ENCODE data around the gene OR10H4. TPM values are rescaled to one million over a fixed set of nuclear protein-coding genes. Genes with fewer than 3 reads are reported as not detected.
"Not testable (repeated sequence)": the region's sequence is repeated elsewhere in the genome, so short reads cannot be mapped to it uniquely, and the experiment has no call there.

Gene OR10H4
- not detected for polyA plus RNA-seq (ENCODE audit: insufficient read length in 4 of 4)

DNA sequence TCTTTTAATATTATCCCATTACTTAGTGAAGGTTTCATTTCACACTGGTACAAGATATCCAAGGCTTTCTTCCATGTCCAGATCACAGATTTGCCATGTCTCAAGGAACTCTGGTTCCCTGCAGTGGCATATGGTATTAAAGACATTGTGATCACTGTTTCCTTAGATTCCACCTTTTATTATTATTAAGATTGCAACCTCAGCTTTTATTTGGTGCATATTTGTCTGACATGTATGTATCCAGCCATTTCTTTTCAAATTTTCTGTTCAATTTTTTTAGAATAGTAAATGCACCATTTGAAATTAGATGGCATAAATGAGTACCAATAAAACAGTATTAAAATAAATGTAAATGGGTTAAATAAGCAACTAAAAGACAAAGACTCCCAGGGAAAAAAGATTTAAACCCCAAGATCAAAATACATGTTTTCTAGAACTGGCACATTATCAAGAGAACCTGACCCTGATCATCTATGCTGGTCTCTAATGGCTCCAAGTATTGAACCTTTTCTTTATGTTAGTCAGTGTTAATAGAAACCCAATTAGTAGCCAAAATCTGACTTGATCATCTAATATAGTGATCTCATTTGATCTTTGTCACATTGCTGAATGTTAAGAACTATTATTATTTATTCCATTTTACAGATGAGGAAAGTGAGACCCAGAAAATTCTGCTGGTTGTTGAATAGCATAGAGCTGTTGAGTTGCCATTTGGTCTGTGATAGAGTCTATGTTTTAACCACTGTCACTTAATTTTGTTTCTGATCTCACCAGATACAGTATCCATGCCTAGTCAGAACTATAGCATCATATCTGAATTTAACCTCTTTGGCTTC lies at the start of gene OR10H4:
OR10H4 (plus strand) TSS at position 786 of the 836 bp plus-strand sequence; CDS start at position 786, 0 bp downstream.
- DNase-seq (ENCODE audit: low read depth in 4 of 4, low spot score in 3 of 4): no peak

DNA sequence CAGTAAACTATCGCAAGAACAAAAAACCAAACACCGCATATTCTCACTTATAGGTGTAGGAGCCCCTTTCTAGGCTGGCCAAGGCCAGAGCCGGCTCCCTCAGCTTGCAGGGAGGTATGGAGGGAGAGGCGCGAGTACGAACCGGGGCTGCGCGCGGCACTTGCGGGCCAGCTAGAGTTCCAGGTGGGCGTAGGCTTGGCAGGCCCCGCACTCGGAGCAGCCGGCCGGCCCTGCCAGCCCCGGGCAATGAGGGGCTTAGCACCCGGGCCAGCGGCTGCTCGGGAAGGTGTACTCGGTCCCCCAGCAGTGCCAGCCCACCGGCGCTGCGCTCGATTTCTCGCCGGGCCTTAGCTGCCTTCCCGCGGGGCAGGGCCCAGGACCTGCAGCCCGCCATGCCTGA lies 49.2 kb upstream of the OR10H4 start:
- DNase-seq (ENCODE audit: low read depth in 4 of 4, low spot score in 3 of 4): not testable (repeated sequence)

DNA sequence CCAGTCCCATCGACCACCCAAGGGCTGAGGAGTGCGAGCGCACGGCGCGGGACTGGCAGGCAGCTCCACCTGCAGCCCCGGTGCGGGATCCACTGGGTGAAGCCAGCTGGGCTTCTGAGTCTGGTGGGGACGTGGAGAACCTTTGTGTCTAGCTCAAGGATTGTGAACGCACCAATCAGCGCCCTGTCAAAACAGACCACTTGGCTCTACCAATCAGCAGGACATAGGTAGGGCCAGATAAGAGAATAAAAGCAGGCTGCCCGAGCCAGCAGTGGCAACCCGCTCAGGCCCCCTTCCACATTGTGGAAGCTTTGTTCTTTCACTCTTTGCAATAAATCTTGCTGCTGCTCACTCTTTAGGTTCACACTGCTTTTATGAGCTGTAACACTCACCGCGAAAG lies 48.8 kb upstream of the OR10H4 start:
- DNase-seq (ENCODE audit: low read depth in 4 of 4, low spot score in 3 of 4): not testable (repeated sequence)

DNA sequence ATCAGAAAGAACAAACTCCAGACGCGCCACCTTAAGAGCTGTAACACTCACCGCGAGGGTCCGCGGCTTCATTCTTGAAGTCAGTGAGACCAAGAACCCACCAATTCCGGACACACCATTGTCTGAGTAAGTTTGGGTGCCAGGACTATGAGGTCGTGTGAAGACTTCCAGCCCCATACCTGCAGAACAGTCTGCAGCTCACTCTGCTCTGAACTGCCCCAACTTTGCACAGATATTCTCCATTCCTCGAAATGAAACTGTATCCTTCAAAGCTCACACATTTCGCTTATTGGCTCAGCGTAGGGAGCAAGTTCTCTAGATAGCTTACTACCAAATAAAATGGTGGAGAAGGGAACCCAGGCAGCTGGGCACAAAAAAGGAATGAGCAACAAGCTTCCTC lies 48.3 kb upstream of the OR10H4 start:
- no peak for DNase-seq (ENCODE audit: low read depth in 4 of 4, low spot score in 3 of 4)

GRCh38 chr19:15902254-15902653 lies 46.6 kb upstream of the OR10H4 start:
- DNase-seq (ENCODE audit: low read depth in 4 of 4, low spot score in 3 of 4): no peak

GRCh38 chr19:15902898-15903297 lies 45.9 kb upstream of the OR10H4 start:
- DNase-seq (ENCODE audit: low read depth in 4 of 4, low spot score in 3 of 4): not testable (repeated sequence)

DNA sequence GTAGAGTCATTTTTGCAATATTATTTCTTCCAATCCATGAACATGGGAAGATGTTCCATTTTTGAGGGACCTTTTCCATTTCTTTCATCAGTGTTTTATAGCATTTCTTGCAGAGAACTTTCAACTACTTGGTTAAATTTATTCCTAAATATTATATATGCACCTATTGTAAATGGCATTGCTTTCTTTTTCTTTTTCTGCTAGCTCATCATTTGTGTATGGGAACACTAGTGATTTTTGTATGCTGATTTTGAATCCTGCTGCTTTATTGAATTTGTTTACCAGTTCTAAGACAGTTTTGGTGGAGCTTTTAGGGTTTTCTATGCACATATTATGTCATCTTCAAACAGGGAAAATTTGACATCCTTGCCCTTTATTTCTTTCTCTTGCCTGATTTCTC lies 43.8 kb upstream of the OR10H4 start:
- no peak for DNase-seq (ENCODE audit: low read depth in 4 of 4, low spot score in 3 of 4)

DNA sequence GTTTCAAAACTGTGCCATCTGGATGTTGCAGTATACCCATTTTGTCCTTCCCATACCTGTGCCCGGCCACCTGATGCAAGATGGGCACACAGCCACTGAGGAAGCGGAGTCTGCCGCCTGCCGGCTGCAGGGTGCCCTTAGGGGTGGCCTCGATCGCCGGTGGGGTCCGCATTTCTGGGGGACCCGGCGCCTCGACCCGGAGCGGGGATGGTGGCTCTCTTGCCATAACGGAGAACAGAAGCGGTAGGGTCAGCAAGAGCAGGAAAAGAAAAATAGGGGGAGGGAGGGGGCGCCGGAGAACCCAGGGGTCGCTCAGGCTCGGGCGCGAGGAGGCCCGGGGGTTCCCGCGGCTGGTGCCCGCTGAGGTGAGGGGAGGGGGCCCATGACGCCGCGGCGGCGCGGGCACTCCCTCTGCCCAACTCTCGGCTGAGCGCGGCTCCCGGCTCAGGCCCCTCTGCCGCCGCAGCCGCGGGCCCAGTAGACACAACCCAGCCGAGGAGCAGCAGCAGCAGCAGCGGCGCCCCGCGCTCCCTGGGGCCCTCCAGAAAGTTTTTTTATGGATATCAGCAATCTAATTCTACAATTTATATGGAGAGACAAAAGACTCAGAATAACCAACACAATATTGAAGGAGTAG lies 37.1 kb upstream of the OR10H4 start:
- DNase-seq (ENCODE audit: low read depth in 4 of 4, low spot score in 3 of 4): no peak

DNA sequence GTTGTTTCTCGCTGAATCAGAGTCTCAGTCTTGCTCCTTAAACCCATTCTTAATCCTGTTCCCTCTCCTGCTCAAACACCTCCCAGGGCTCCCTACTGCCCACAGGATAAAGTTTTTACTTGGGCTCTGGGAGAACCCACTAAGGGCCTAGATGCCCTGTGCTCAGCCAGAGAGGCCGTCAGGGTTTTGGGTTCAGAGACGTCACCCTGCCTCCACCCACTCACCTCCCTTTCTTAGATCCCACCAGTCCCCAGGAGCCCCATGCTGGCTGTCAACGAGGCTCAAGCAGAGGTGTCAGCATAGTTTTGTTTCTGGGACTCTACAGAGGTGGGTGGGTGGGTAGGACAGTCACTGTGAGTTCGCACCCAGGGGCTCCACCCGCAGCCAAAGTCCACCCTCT lies 35.4 kb upstream of the OR10H4 start:
- no peak for DNase-seq (ENCODE audit: low read depth in 4 of 4, low spot score in 3 of 4)

DNA sequence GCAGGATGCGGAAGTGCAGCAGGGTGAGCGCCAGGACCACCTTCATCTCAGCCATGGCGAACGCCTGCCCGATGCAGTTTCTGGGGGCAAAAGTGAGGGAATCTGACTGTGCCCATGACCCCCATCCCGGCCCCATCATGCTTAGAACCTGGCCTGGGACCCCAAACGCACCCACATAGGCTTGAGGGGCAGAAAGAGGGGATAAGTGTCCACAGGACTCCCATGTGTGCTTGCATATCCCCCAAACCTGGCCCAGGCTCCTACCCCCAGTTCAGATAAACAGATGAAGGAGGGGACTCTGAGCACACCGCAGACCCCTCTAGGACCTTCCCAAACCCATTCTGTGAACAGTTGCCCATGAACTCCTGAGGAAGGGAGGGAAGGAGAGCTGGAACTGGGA lies 35.0 kb upstream of the OR10H4 start:
- no peak for DNase-seq (ENCODE audit: low read depth in 4 of 4, low spot score in 3 of 4)

DNA sequence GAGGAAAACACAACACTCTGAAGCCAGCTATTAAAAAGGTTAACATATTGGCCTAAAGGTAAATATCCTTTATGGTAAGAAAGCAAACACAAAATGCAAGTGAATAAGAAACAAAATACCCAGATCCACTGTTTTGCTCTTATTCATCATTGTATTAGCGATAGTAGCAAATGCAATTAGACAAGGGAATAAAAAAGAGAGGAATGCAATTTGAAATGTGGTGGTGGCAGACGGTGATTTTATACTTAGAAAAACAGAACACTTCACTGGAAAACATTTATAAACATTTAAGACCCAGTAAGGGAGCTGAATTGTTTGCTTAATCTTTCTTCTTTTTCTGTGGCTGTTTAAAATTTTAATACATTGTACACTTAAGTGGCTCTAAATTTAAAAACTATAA lies 33.7 kb upstream of the OR10H4 start:
- no peak for DNase-seq (ENCODE audit: low read depth in 4 of 4, low spot score in 3 of 4)

- DNase-seq (ENCODE audit: low read depth in 4 of 4, low spot score in 3 of 4): no peak
Observed at GRCh38 chr19:15919243-15919642, 29.6 kb upstream of the OR10H4 start.

DNA sequence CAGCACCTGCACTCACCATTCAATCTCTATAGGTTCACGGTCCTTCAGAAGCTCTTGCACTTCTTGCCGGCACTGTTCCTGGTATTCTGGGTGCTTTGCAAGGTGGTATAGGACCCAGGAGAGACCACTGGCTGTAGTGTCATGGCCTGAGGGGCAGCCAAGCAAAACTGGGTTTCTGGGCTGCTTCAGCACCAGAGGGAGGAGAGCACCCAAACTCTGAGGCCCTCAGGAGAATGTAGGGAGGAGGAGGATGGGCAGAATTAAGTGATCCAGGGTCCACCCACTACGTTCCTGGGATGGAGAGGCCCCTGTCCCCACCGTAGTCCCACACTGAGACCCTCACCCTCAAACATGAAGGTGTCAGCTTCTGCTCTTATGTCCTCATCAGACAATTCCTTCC lies 26.8 kb upstream of the OR10H4 start:
- no peak for DNase-seq (ENCODE audit: low read depth in 4 of 4, low spot score in 3 of 4)

DNA sequence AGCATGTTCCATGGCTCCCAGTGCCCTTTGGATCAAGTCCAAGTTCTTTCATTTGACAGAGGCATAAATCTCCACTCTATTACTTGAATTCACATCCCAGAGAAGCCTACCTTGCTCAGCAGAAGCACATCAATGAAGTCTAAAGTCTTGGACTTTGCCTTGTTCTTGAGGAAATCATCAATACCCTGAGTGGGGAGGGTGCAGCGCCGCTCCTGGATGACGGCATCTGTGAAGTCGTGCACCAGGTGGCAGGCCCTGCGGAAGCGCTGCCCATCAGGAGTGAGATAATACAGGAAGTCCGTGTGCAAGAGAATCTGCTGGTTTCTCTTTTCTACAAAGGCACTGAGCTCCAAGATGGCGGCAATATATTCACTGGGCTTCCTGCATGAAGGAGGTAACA lies 25.1 kb upstream of the OR10H4 start:
- DNase-seq (ENCODE audit: low read depth in 4 of 4, low spot score in 3 of 4): no peak

GRCh38 chr19:15926484-15926883 lies 22.3 kb upstream of the OR10H4 start:
- no peak for DNase-seq (ENCODE audit: low read depth in 4 of 4, low spot score in 3 of 4)

- DNase-seq (ENCODE audit: low read depth in 4 of 4, low spot score in 3 of 4): no peak
Observed at GRCh38 chr19:15928321-15928720, 20.5 kb upstream of the OR10H4 start.

DNA sequence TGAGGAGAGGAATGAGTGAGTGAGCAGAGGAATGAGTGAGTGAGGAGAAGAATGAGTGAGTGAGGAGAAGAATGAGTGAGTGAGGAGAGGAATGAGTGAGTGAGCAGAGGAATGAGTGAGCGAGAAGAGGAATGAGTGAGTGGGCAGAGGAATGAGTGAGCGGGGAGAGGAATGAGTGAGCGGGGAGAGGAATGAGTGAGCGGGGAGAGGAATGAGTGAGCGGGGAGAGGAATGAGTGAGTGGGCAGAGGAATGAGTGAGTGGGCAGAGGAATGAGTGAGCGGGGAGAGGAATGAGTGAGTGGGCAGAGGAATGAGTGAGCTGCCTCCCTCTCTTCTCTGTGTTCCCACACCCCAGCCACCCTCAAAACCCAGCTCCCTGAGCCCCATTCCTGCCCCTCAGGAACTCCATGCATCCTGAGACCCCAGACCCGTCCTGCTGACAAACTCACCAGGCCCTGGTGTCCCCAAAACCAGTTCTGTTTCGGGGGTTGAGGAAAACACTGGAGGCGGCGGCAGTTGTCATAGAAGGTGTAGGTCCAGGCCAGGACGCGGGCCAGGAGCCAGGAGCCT lies 15.0 kb upstream of the OR10H4 start:
- not testable (repeated sequence) for DNase-seq (ENCODE audit: low read depth in 4 of 4, low spot score in 3 of 4)

GRCh38 chr19:15934332-15935078 lies 14.3 kb upstream of the OR10H4 start, which contains the start of gene CYP4F11:
TSS of gene CYP4F11 (minus strand) at chr19:15934529. CDS start at chr19:15934408, 121 bp downstream.
- DNase-seq (ENCODE audit: low read depth in 4 of 4, low spot score in 3 of 4): peak in 1 of 4 donors; percentile 11

- DNase-seq (ENCODE audit: low read depth in 4 of 4, low spot score in 3 of 4): no peak
Observed at GRCh38 chr19:15935167-15935702, 13.6 kb upstream of the OR10H4 start.

GRCh38 chr19:15936173-15936572 lies 12.6 kb upstream of the OR10H4 start:
- no peak for DNase-seq (ENCODE audit: low read depth in 4 of 4, low spot score in 3 of 4)

DNA sequence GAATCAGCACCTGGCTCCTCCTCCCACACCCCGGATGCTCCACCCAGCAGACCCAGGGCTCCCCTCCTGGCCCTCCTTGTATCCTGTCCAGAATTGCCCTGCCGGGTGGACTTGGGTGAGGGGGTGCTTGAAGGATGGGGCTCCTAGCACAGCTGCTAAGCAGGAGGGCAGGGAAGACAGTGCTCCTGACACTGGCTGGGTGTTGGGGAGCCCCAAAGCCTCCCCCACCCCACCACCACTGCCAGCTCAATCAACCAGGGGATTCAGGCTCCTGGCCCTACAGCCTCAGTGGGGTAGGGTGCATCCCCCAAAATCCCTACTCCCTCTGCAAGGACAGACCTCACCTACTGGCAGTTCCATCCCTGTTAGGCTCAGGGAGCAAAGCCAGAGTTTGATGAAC lies 11.9 kb upstream of the OR10H4 start:
- no peak for DNase-seq (ENCODE audit: low read depth in 4 of 4, low spot score in 3 of 4)
